Embryonic facial prominence (tissue), 1 donor: ENCODE data around the gene CEP70.
A peak's percentile ranks its signal among the peaks of the same experiment; 100 is the strongest.
"Not testable (repeated sequence)": the region's sequence is repeated elsewhere in the genome, so short reads cannot be mapped to it uniquely, and the experiment has no call there.

Experiments used
- DNase-seq: peaks from one replicate; pipeline ENCODE4 v3.0.0-alpha.2; 2016; ENCODE audit errors: extremely low spot score

CEP70 gene

GRCh38 chr3:138593488-138594149 is 441 bp downstream of the CEP70 start:
- peak; percentile 16 for DNase-seq

GRCh38 chr3:138591392-138591791 is 2.7 kb downstream of the CEP70 start:
- DNase-seq: no peak

GRCh38 chr3:138588445-138588844 is 5.6 kb downstream of the CEP70 start:
- no peak for DNase-seq

- DNase-seq: no peak
Measured at GRCh38 chr3:138587374-138587773, 6.7 kb downstream of the CEP70 start.

- no peak for DNase-seq
Measured at GRCh38 chr3:138578961-138579574, 15.0 kb downstream of the CEP70 start.

GRCh38 chr3:138578141-138578540 is 15.9 kb downstream of the CEP70 start:
- DNase-seq: no peak

- no peak for DNase-seq
Measured at GRCh38 chr3:138573138-138573537, 20.9 kb downstream of the CEP70 start.

- DNase-seq: not testable (repeated sequence)
Measured at GRCh38 chr3:138569624-138570023, 24.4 kb downstream of the CEP70 start.

- DNase-seq: no peak
Measured at GRCh38 chr3:138569090-138569489, 25.0 kb downstream of the CEP70 start.

GRCh38 chr3:138567403-138567802 is 26.7 kb downstream of the CEP70 start:
- no peak for DNase-seq

- not testable (repeated sequence) for DNase-seq
Measured at GRCh38 chr3:138566293-138566692, 27.8 kb downstream of the CEP70 start.

GRCh38 chr3:138562902-138563301 is 31.2 kb downstream of the CEP70 start:
- DNase-seq: not testable (repeated sequence)

- no peak for DNase-seq
Measured at GRCh38 chr3:138560501-138560900, 33.6 kb downstream of the CEP70 start.

GRCh38 chr3:138559134-138559533 is 34.9 kb downstream of the CEP70 start:
- DNase-seq: no peak

- DNase-seq: not testable (repeated sequence)
Measured at GRCh38 chr3:138554775-138555174, 39.3 kb downstream of the CEP70 start.

GRCh38 chr3:138550958-138551357 is 43.1 kb downstream of the CEP70 start:
- not testable (repeated sequence) for DNase-seq

- DNase-seq: no peak
Measured at GRCh38 chr3:138549179-138549977, 44.7 kb downstream of the CEP70 start.

GRCh38 chr3:138547342-138547975 is 46.6 kb downstream of the CEP70 start:
- no peak for DNase-seq

GRCh38 chr3:138544546-138544945 is 49.5 kb downstream of the CEP70 start:
- no peak for DNase-seq

- DNase-seq: no peak
Measured at GRCh38 chr3:138542977-138543376, 51.1 kb downstream of the CEP70 start.

GRCh38 chr3:138539352-138539751 is 54.7 kb downstream of the CEP70 start:
- DNase-seq: no peak

GRCh38 chr3:138521445-138521844 is 72.6 kb downstream of the CEP70 start:
- DNase-seq: not testable (repeated sequence)
